A673 (cell line): ENCODE data around the gene NR2E1.

ENCODE experiments used
- CTCF ChIP-seq: fragments of 300-800, 200-600 bp; sonication (generic); conservative IDR thresholded peaks from 2 replicates; pipeline ENCODE4 v1.5.1; 2017; ENCODE audit warnings: low read depth, mild to moderate bottlenecking, antibody characterized with exemption, low read length, moderate library complexity, mixed read lengths
- EZH2 ChIP-seq: fragments of 200-600 bp; sonication (generic); IDR thresholded peaks from 2 replicates; pipeline ENCODE4 v1.6.1; 2017; ENCODE audit warnings: borderline replicate concordance, low read depth, mild to moderate bottlenecking, mixed read lengths, antibody characterized with exemption, low read length; ENCODE audit not compliant: poor library complexity, severe bottlenecking

DNA sequence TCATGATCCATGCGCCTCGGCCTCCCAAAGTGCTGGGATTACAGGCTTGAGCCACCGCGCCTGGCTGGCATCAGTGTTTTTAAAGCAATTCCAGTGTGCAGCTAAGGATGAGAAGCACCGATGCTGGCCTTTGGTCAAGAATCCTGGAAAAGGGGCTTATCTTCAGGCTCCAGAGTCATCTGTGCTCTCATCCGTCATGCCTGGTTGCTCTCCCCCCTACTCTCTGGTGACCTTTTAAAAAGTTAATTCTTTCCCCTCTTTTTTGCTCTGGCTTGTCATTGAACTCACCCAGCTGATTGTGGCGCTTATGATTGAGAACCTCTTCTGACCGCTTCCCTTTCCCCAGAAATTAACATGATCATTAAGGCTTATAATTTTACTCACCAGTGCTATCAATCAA, 28.7 kb downstream of the NR2E1 start:
- TF ChIP-seq CTCF (no peak), EZH2 (no peak)
